GM23338 (cell line): ENCODE results near the gene HABP4. TPM values are rescaled to one million over a fixed set of nuclear protein-coding genes. Genes with fewer than 3 reads are reported as not detected.

Experiments used
- ATAC-seq: fragments of 200-7000 bp; cut with Tn5 transposase; 3 replicates; pipeline ENCODE4 v1.9.1; 2020
- DNase-seq: peaks from one replicate; pipeline ENCODE4 v3.0.0-alpha.2; 2015; ENCODE audit warnings: low spot score
- H2AFZ ChIP-seq: fragments of 200-600 bp; sonication (generic); 2 replicates; pipeline ENCODE4 v1.8.0; 2016; ENCODE audit warnings: antibody characterized with exemption, mild to moderate bottlenecking, moderate library complexity
- H3F3A ChIP-seq: fragments of 200-600 bp; sonication (generic); replicated peaks from 2 replicates; pipeline ENCODE4 v1.8.0; 2017; ENCODE audit warnings: antibody characterized with exemption, mixed run types, low read depth
- H3K27ac ChIP-seq: fragments of 200-600 bp; sonication (generic); 2 replicates; pipeline ENCODE4 v1.6.1; 2016; ENCODE audit warnings: low read depth
- H3K27me3 ChIP-seq: fragments of 200-600 bp; sonication (generic); 2 replicates; pipeline ENCODE4 v1.8.0; 2016; ENCODE audit warnings: mild to moderate bottlenecking, mixed run types, moderate library complexity; ENCODE audit not compliant: insufficient read depth
- H3K36me3 ChIP-seq: fragments of 200-600 bp; sonication (generic); 2 replicates; pipeline ENCODE4 v1.8.0; 2016; ENCODE audit warnings: mild to moderate bottlenecking; ENCODE audit not compliant: insufficient read depth
- H3K4me1 ChIP-seq: fragments of 200-600 bp; sonication (generic); 2 replicates; pipeline ENCODE4 v1.8.0; 2016; ENCODE audit warnings: mild to moderate bottlenecking, moderate library complexity; ENCODE audit not compliant: insufficient read depth
- H3K4me2 ChIP-seq: fragments of 200-600 bp; sonication (generic); 2 replicates; pipeline ENCODE4 v1.7.1; 2017; ENCODE audit warnings: mixed run types
- H3K4me3 ChIP-seq: fragments of 200-600 bp; sonication (generic); 2 replicates; pipeline ENCODE4 v1.6.1; 2016; ENCODE audit warnings: mixed run types
- H3K79me2 ChIP-seq: fragments of 200-600 bp; sonication (generic); replicated peaks from 2 replicates; pipeline ENCODE4 v1.8.0; 2017; ENCODE audit warnings: mild to moderate bottlenecking; ENCODE audit not compliant: insufficient read depth
- H3K9me2 ChIP-seq: fragments of 200-600 bp; sonication (generic); 2 replicates; pipeline ENCODE4 v1.8.0; 2017; ENCODE audit not compliant: insufficient read depth
- H4K20me1 ChIP-seq: fragments of 200-600 bp; sonication (generic); replicated peaks from 2 replicates; pipeline ENCODE4 v1.8.0; 2017; ENCODE audit warnings: mild to moderate bottlenecking; ENCODE audit not compliant: insufficient read depth
- H3K27ac Mint-ChIP-seq: 2 replicates; pipeline ENCODE4 v1.8.0; 2020; ENCODE audit warnings: inconsistent platforms, mild to moderate bottlenecking, moderate library complexity, mixed read lengths
- H3K27me3 Mint-ChIP-seq: 3 replicates; pipeline ENCODE4 v1.8.0; 2022; ENCODE audit warnings: low read depth, mild to moderate bottlenecking, moderate library complexity, mixed read lengths, inconsistent platforms; ENCODE audit not compliant: insufficient read depth, poor library complexity
- H3K36me3 Mint-ChIP-seq: 3 replicates; pipeline ENCODE4 v1.8.0; 2021; ENCODE audit warnings: low read depth, mild to moderate bottlenecking, inconsistent platforms, moderate library complexity, mixed read lengths
- H3K4me1 Mint-ChIP-seq: 3 replicates; pipeline ENCODE4 v1.8.0; 2020; ENCODE audit warnings: mild to moderate bottlenecking, inconsistent platforms, mixed read lengths
- H3K4me3 Mint-ChIP-seq: 3 replicates; pipeline ENCODE4 v1.8.0; 2021; ENCODE audit warnings: moderate library complexity, mild to moderate bottlenecking, inconsistent platforms, mixed read lengths
- H3K9me3 Mint-ChIP-seq: 3 replicates; pipeline ENCODE4 v1.8.0; 2020; ENCODE audit warnings: moderate library complexity, mild to moderate bottlenecking, inconsistent platforms, mixed read lengths
- EZH2 ChIP-seq: fragments of 200-600 bp; sonication (generic); IDR thresholded peaks from one replicate; pipeline ENCODE4 v1.8.0; 2017; ENCODE audit warnings: antibody characterized with exemption, mild to moderate bottlenecking, low read depth; ENCODE audit not compliant: unreplicated experiment
- JUNB ChIP-seq: IDR thresholded peaks from one replicate; pipeline ENCODE4 v1.6.1; 2016; ENCODE audit warnings: antibody characterized with exemption; ENCODE audit not compliant: unreplicated experiment
- STAT1 ChIP-seq: IDR thresholded peaks from one replicate; pipeline ENCODE4 v1.6.1; 2016; ENCODE audit warnings: antibody characterized with exemption; ENCODE audit not compliant: unreplicated experiment
- polyA plus RNA-seq: library from polyadenylated mRNA; unstranded; fragments of >200 nt; fragmentation: Nextera tagmentation; extraction: Ambion mirVana; gene quantifications from 2 replicates; pipeline ENCODE4 v1.2.1, GENCODE V29; 2016
- total RNA-seq: library from RNA; depleted of rRNA; stranded (reverse); fragments of >200 nt; shearing (Covaris generic); gene quantifications from 2 replicates; pipeline ENCODE4 v1.2.3, GENCODE V29; 2014
- TF ChIP-seq, protein P1 (sequence below): fragments of 250-450 bp; sonication (Bioruptor Pico); IDR thresholded peaks from 2 replicates; pipeline ENCODE4 v1.5.0; 2020; ENCODE audit warnings: mild to moderate bottlenecking, moderate library complexity
- TF ChIP-seq, protein P2 (sequence below): IDR thresholded peaks from 2 replicates; pipeline ENCODE4 v1.6.1; 2016; ENCODE audit warnings: antibody characterized with exemption

The HABP4 gene
- total and polyA plus RNA-seq, 2 experiments from 2014 or later = 8.8 to 9.9 TPM

- TF ChIP-seq, protein P1, sequence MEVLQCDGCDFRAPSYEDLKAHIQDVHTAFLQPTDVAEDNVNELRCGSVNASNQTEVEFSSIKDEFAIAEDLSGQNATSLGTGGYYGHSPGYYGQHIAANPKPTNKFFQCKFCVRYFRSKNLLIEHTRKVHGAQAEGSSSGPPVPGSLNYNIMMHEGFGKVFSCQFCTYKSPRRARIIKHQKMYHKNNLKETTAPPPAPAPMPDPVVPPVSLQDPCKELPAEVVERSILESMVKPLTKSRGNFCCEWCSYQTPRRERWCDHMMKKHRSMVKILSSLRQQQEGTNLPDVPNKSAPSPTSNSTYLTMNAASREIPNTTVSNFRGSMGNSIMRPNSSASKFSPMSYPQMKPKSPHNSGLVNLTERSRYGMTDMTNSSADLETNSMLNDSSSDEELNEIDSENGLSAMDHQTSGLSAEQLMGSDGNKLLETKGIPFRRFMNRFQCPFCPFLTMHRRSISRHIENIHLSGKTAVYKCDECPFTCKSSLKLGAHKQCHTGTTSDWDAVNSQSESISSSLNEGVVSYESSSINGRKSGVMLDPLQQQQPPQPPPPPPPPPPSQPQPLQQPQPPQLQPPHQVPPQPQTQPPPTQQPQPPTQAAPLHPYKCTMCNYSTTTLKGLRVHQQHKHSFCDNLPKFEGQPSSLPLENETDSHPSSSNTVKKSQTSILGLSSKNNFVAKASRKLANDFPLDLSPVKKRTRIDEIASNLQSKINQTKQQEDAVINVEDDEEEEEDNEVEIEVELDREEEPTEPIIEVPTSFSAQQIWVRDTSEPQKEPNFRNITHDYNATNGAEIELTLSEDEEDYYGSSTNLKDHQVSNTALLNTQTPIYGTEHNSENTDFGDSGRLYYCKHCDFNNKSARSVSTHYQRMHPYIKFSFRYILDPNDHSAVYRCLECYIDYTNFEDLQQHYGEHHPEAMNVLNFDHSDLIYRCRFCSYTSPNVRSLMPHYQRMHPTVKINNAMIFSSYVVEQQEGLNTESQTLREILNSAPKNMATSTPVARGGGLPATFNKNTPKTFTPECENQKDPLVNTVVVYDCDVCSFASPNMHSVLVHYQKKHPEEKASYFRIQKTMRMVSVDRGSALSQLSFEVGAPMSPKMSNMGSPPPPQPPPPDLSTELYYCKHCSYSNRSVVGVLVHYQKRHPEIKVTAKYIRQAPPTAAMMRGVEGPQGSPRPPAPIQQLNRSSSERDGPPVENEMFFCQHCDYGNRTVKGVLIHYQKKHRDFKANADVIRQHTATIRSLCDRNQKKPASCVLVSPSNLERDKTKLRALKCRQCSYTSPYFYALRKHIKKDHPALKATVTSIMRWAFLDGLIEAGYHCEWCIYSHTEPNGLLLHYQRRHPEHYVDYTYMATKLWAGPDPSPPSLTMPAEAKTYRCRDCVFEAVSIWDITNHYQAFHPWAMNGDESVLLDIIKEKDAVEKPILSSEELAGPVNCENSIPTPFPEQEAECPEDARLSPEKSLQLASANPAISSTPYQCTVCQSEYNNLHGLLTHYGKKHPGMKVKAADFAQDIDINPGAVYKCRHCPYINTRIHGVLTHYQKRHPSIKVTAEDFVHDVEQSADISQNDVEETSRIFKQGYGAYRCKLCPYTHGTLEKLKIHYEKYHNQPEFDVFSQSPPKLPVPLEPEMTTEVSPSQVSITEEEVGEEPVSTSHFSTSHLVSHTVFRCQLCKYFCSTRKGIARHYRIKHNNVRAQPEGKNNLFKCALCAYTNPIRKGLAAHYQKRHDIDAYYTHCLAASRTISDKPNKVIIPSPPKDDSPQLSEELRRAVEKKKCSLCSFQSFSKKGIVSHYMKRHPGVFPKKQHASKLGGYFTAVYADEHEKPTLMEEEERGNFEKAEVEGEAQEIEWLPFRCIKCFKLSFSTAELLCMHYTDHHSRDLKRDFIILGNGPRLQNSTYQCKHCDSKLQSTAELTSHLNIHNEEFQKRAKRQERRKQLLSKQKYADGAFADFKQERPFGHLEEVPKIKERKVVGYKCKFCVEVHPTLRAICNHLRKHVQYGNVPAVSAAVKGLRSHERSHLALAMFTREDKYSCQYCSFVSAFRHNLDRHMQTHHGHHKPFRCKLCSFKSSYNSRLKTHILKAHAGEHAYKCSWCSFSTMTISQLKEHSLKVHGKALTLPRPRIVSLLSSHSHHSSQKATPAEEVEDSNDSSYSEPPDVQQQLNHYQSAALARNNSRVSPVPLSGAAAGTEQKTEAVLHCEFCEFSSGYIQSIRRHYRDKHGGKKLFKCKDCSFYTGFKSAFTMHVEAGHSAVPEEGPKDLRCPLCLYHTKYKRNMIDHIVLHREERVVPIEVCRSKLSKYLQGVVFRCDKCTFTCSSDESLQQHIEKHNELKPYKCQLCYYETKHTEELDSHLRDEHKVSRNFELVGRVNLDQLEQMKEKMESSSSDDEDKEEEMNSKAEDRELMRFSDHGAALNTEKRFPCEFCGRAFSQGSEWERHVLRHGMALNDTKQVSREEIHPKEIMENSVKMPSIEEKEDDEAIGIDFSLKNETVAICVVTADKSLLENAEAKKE (CRISPR knock-in tag) = no peak
- TF ChIP-seq, protein P2, sequence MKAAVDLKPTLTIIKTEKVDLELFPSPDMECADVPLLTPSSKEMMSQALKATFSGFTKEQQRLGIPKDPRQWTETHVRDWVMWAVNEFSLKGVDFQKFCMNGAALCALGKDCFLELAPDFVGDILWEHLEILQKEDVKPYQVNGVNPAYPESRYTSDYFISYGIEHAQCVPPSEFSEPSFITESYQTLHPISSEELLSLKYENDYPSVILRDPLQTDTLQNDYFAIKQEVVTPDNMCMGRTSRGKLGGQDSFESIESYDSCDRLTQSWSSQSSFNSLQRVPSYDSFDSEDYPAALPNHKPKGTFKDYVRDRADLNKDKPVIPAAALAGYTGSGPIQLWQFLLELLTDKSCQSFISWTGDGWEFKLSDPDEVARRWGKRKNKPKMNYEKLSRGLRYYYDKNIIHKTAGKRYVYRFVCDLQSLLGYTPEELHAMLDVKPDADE = no peak
- TF ChIP-seq STAT1 = no peak
These were observed 9.5 kb downstream of the HABP4 start (continued) for GRCh38 chr9:96459268-96460007.

GRCh38 chr9:96460470-96460869 is 10.5 kb downstream of the HABP4 start:
- ATAC-seq (no peak), DNase-seq (no peak)
- peak overlapping the region; percentile 50 for H3K4me2 ChIP-seq
- H3K4me1 ChIP-seq = peaks cover 35% of the 10 kb centered on the region
- no peaks in the 10 kb centered on the region for H3K27me3 ChIP-seq
- H2AFZ ChIP-seq = no peak overlapping the region
- Mint-ChIP-seq H3K4me3 (no peak overlapping the region), H3K27ac (peak overlapping the region; percentile 85), H3K27me3 (peaks cover 1% of the 10 kb centered on the region), H3K36me3 (peaks cover 4% of the 10 kb centered on the region; the same call in 1 of the 3 replicates), H3K4me1 (peaks cover 43% of the 10 kb centered on the region), H3K9me3 (no peaks in the 10 kb centered on the region)
- no peak overlapping the region for H3K4me3 ChIP-seq
- H3K9me2 ChIP-seq = no peaks in the 10 kb centered on the region
- no peaks in the 10 kb centered on the region for H4K20me1 ChIP-seq
- no peak for TF ChIP-seq JUNB
- no peak for TF ChIP-seq EZH2
- TF ChIP-seq, protein P1 (CRISPR knock-in tag) = no peak
- H3K36me3 ChIP-seq = no peaks in the 10 kb centered on the region
- no peaks in the 10 kb centered on the region for H3F3A ChIP-seq
- 0 out of 2 replicates have a peak, but pooled peaks cover 4% of the 10 kb centered on the region for H3K79me2 ChIP-seq
- H3K27ac ChIP-seq = no peak overlapping the region; the same call in 1 of the 2 replicates
